Erythroblast (primary cell): Measurements from ENCODE around the gene C16orf96.

Experiments
- DNase-seq, 2 experiments: peaks; one replicate each; lab custom pipeline; 2025; lab: John Stamatoyannopoulos, UW
- GATA1 ChIP-seq: IDR thresholded peaks from 2 replicates; pipeline ENCODE4 v1.6.1; 2011; ENCODE audit warnings: low read depth, mild to moderate bottlenecking, control low read depth, low read length, moderate library complexity
- POLR2A ChIP-seq: IDR thresholded peaks from 2 replicates; pipeline ENCODE4 v1.6.1; 2011; ENCODE audit warnings: mild to moderate bottlenecking, low read length

The C16orf96 gene

DNA sequence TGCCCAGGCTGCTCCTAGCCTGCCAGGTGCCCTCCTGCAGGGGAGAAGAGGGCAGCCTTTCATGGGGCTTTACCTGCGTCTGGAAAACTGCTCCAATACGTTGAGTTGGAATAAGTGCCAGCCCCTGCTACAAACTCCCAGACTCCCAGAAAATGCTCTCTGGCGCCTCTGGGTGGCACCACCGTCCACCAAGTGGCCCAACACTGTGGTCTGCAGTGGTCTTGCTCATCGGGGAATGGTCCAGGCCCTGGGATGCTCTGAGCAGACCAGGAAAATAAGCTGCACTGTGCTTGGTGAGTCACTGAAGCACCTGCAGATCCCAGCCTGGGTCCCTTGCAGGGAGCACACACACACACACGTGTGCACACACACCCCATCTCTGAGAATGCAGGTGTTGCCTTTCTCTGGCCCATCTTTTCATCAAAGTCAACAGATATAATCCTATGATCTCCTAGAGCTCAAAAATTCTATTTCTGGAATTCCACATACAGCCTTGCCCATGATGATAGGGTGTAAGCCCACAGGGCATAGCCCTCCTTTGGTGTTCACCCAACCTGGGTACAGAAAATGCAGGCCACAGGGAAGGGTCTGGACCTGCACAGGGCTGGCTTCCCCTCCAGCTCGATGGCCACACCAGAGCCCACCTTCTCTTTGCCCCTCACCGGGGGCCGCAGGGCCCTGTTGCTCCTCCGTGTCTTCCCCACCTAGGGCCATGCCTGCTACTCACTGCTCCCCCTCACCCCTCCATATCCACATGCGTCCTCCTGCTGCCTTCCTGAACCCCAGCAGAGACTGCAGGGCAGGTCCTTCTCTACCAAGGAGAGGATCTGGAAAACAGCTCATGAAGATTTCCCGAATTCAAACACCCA lies 38.1 kb upstream of the C16orf96 start:
- no peak for TF ChIP-seq POLR2A
- TF ChIP-seq GATA1: no peak
- DNase-seq: peak; percentile 30 to 53

GRCh38 chr16:4519274-4520058 lies 36.7 kb upstream of the C16orf96 start:
- TF ChIP-seq POLR2A (no peak), GATA1 (no peak)
- peak in 1 of 2 experiments; percentile 21 for DNase-seq

DNA sequence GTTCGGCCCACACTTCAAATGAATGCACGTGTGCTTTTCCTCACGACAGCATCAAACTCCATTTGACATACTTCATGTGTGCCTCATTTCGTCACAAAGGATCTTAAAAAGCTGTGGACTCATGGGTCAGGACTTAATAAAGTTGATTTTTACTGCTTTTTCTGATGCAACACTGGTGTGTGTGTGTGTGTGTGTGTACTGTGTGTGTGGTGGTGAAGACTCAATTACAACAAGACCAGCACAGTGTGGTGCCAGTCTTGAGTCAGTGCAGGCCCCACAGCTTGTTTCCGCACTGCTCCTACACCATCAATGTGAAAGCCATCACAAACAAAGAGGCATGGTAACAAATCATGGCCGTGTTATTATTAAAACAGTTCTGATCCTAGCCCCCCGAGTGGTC lies 35.2 kb upstream of the C16orf96 start:
- TF ChIP-seq GATA1: no peak
- TF ChIP-seq POLR2A: no peak
- DNase-seq: no peak

DNA sequence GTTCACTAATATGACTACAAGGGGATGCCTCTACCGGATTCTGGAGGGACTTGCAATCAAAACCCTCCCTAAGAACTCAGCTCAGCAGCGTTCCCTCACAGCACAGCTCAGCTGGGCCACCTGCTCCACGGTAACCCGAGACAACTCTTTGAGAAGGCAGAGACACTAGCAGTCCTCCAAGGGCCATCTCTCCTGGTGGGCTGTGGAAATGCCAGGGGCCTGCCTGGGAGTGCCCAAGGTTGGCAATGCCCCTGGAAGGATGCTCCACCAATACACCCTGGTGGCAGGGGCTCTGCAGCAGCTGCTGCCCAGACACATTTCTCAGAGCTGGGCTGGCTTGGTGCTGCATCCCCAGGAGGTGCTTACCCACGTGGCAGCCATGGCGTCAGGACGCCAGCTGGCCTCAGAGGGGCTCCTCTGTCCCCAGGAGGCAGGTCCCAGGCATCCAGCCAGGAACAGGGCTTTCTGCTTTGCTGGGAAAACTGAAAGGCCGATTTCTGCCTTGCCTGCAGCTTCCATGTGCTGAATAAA lies 34.0 kb upstream of the C16orf96 start:
- TF ChIP-seq GATA1 (no peak), POLR2A (no peak)
- no peak for DNase-seq

GRCh38 chr16:4523686-4524085 lies 32.5 kb upstream of the C16orf96 start:
- TF ChIP-seq POLR2A: no peak
- TF ChIP-seq GATA1: no peak
- DNase-seq: no peak

GRCh38 chr16:4524571-4524970 lies 31.6 kb upstream of the C16orf96 start:
- no peak for TF ChIP-seq POLR2A
- no peak for TF ChIP-seq GATA1

GRCh38 chr16:4525069-4525468 lies 31.1 kb upstream of the C16orf96 start:
- TF ChIP-seq GATA1 (no peak), POLR2A (no peak)
- no peak for DNase-seq

More at GRCh38 chr16:4524571-4524970, 31.6 kb upstream of the C16orf96 start:
- DNase-seq: no peak

- no peak for DNase-seq
- TF ChIP-seq POLR2A (no peak), GATA1 (no peak)
These were observed 30.4 kb upstream of the C16orf96 start for GRCh38 chr16:4525634-4526277.

DNA sequence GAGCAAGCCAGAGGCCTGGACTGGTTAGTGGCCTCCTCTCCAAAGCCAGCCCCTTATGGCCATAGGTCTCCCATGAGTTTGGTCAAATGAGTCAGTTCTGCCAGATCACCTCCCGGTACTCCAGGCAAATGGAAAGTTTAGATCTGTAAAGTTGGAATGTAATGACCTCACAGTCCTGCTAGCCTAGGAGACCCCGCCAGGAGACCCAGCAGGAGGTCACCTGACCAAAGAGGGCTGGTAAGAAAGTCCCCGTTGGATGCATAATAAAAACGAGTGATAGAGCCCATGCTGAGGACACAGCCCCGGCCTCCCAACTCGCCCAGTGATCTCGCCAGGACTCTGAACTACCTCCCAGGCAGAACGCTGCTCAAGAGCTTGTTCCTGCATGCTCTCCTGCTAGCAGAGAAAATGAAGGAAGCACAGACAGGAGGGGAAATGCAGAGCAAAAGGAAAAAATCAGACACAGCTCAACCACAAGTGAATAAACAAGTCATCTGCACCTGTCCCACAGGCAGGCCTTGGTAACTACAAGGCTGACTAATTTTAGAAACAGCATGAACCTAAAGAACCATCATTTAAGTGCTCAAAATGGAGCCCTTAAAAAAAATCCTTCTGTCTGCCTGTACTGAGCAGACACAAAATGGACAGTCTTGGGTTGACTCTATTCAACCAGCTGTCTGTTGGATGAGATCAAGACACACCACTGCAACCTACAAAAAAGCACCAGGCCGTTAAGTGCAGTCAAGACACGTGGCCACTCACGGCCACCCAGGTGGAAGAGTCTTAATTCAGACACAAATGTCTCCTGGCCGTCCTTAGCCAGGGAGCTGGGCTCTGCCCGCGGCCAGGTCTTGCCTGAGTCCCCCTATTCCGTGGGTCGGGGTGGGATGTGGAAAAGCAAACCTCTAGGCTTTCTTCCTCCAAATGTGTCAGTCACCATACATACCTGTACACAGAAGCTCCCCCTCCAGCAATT lies 26.8 kb upstream of the C16orf96 start:
- no peak for TF ChIP-seq GATA1
- TF ChIP-seq POLR2A: no peak
- DNase-seq: no peak

GRCh38 chr16:4531811-4532210 lies 24.3 kb upstream of the C16orf96 start:
- TF ChIP-seq POLR2A (no peak), GATA1 (no peak)
- DNase-seq: no peak

- DNase-seq: no peak
- TF ChIP-seq GATA1: no peak
- no peak for TF ChIP-seq POLR2A
These were observed 23.9 kb upstream of the C16orf96 start for GRCh38 chr16:4532238-4532637.

DNA sequence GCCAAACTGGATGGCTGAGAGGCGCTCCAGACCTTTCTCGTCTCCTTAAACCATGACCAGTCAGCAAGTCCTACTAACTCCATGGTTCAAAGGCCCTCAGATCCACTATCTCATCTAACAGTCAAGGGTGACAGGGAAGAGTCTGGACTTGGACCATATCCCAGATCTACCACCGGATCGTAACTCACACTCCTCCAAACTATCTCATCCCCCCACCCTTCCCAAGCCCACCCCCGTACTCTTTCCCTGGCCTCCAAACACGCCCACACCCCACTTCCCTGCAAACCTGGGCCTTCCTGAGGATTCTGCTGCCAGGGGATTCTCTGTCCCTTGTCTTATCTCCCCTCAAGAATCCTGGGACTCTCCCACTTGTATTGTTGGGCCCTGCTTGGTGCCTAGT lies 22.6 kb upstream of the C16orf96 start:
- DNase-seq: no peak
- TF ChIP-seq POLR2A (no peak), GATA1 (no peak)

DNA sequence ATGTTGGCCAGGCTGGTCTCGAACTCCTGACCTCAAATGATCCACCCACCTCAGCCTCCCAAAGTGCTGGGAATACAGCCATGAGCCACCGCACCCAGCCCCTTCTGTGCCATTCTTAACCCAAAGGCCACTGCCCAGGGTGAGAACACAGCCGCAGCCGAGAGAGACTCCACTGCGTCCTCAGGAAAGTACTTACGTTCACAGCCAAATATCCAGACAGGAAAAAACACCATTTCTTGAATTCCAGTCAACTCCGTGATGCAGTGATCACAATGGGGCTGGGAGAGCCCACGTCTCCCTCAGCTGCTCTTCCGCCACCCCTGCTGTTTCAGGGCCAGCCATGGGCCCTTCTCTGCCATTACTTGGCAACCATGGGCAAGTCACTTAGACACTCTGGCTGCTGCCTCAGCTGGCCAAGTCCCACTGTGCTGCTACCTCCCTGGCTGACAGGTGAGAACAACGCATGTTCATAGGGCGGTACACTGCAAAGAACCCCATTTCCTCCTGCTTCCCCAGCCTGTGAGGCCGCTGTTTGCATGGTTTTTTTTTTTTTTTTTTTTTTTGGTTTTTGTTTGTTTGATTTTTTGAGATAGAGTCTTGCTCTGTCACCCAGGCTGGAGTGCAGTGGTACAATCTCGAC lies 21.9 kb upstream of the C16orf96 start:
- TF ChIP-seq POLR2A (no peak), GATA1 (no peak)
- no peak for DNase-seq
